MV-4-11 (cell line): ENCODE measurements around the gene PID1.
A peak's percentile ranks its signal among the peaks of the same experiment; 100 is the strongest.

Experiments used
- DNase-seq: peaks from one replicate; lab custom pipeline; 2025; lab: John Stamatoyannopoulos, UW

PID1 gene

DNA sequence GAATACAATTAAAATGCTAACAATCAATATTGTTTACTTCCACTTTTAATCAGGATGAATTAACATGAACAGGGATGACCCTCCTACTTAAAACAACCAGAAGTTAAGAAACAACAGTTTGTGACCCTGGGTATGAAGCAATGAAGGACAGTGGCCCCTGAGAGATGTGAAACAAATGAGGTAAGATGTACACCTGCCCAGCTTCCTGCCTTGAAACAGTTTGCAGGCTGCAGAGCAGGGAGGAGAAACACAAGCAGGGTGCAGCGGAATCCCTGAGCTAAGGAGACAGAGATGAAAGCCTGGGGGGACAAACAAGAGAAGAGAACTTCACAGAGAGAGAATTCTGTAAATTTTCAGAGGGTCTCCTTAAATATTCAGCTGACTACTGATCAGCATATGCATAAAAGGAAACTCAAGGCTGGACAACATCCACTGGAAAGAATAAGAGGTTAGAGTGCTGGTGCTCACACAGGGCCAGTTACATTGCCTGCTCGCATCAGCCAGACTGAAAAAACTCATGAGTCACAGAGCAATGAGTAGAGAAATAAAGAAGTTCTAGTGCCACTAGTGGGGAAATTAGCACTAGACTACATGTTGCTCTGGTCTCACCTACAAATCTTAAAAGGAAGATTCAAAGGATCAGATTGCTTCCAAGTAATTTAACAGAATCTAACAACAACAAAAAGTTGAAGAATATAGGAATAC is 106.4 kb downstream of the PID1 start:
- no peak for DNase-seq

GRCh38 chr2:229163893-229164292 is 107.2 kb downstream of the PID1 start:
- no peak for DNase-seq

DNA sequence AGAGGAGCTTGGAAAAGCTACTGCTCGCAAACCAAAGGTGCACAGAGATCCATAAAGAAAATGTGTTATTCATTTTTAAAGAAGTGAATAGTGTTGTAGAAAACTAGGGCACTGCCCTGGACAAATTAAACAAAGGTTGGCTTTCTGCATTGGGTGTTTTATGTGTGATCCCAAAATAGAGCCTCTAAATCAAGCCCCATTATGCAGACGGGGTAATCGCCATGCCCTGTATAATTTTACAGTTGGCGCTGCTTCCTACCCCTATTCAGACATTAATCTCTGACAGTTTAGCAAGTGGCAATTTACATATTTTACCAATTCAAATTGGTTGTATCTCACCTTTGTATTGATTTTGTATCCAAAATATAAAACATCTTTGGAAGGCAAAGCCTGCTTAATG is 109.1 kb downstream of the PID1 start:
- DNase-seq, result no peak

DNA sequence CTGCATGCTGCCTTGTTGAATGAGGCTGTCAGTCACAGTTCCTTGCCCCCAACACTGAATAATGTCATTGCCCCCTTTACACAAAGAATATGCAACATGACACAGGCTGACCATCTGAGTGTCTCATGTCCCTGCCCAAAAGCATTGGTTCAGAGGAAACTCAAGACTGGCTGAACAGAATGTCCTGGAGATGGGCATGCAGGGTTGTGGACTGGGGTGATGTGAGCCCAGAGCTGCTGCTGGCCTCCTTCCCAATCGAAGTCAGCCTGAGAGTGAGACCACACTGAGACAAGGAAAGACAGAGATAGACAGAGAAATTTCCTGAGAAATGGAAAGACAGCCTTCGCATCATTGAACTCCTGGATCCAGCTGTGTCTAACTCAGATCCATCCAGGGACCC is 110.1 kb downstream of the PID1 start:
- DNase-seq, result no peak

- DNase-seq, result no peak
Observed at GRCh38 chr2:229160180-229160579, 110.9 kb downstream of the PID1 start.

- no peak for DNase-seq
Observed at GRCh38 chr2:229159405-229159804, 111.7 kb downstream of the PID1 start.

- no peak for DNase-seq
Observed at GRCh38 chr2:229154381-229154780, 116.7 kb downstream of the PID1 start.

DNA sequence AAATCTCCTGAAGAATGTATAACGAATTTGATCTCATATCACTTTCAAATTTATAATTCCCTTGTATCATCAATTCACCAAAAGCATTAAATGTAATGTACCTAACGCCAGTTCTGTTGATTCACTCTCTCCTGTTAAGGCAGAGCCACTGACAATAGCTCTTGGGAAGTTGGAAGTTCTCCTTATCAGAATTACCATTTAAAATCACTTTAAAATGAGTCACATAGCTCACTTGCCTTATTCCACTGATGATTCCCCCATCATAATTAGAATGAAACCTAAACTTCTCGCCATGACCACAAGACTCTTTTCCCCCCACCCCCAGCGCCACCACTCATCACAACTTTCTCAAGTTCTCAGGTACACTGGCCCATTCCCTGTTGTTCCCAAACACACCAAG is 117.1 kb downstream of the PID1 start:
- DNase-seq, result no peak

DNA sequence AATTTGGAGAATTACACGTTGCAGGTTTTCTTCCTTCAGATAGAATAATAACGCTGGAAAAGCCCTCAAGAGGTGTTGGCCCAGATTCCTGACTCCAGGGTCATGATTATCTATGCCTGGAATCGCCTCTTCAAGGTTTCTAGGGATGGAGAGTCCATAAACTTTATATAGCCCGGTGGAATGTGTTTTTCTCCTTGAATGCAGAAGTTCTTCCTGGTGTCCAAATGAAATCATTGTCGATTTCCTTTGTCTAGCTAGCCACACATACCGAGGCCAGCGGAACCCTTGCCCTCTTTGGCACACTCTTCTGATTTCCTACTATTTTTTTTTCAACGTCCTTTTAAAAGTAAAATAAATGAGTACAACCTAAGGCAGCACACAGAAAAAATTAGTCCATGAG is 117.8 kb downstream of the PID1 start:
- no peak for DNase-seq

GRCh38 chr2:229152674-229153073 is 118.4 kb downstream of the PID1 start:
- DNase-seq, result no peak

DNA sequence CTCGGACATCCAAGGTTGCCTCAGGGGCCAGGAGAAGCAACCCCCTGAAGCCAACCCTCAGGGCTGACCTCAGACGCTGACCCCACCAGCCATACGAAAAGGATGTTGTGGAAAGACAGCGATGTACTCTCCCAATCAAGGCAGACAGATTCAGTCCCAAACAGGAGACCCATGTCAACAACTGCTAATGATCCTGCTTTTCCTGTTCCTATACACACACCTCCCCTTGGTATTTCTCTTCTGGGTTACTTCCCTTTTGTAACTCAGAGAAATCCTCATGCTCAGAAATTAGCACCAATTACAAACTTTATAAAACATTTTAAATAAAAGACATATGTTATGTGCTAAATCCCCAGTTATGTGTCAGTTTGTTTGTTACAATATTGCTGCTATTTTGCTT is 120.8 kb downstream of the PID1 start:
- no peak for DNase-seq

DNA sequence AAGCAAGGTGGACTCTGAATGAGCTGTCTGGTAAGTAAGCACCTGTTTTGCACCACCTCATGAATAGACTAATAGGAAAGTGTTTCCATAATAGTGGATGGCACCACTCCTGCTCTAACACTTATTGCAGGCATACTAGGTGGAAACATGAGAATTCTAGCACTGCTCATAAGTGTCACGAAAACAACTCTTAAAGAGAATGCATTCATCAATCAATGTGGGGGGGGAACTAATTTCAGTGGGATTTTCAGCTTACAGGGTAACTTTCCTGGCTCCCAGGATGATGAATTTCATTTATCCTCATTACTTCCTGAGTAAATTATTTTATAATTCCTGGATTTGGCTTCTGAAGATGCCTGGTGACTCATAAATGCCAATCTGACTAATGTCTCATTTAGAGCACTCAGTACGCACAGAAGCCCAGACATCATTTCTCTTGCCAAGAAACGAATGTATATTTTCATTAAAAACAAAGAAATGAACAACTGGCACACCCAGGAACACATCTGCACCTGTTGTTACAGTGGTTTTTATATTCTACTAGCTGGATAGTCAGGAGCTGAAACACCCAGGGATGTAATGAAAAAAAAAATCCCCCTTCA is 129.6 kb downstream of the PID1 start:
- DNase-seq, result no peak

DNA sequence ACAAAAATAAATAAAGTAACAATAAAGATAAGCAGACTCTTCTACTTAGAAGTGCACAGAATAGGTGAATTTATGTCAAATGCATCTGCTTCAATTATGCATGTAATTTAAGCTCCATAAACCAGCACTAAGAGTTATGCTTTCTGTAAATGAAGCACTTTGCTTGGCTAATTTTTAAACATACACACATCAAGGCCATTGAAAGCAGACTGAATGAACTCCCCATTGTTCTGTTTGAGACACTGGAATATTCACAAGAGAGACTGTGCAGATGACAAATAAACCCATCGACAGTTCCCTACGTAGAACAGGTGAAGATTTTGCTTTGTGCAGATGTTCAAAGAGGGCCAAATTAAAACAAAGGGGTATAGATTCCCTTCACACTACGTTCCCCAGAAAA is 133.4 kb downstream of the PID1 start:
- DNase-seq, result no peak

- no peak for DNase-seq
Observed at GRCh38 chr2:229137066-229137465, 134.0 kb downstream of the PID1 start.

- peak; percentile 29 for DNase-seq
Observed at GRCh38 chr2:229133155-229133772, 137.8 kb downstream of the PID1 start.

DNA sequence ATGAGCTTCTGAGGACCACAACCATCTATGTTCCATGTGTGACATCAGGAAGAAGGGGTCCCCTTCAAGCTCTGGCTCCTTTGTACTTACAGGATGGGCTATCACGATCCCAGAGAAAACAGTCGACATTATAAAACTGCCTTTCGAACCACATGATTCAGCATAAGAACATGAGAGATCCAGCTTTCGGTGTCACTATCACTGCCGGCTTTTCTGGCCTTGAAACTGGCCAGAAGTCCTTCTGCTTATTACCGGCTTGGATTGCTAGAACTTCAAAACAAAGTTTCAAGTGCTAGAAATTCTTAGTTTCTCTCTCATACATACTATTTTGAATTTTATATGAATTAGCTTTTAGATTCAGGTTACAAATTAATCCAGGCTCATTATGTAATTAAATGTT is 138.9 kb downstream of the PID1 start:
- no peak for DNase-seq

- DNase-seq, result no peak
Observed at GRCh38 chr2:229130522-229130921, 140.6 kb downstream of the PID1 start.

DNA sequence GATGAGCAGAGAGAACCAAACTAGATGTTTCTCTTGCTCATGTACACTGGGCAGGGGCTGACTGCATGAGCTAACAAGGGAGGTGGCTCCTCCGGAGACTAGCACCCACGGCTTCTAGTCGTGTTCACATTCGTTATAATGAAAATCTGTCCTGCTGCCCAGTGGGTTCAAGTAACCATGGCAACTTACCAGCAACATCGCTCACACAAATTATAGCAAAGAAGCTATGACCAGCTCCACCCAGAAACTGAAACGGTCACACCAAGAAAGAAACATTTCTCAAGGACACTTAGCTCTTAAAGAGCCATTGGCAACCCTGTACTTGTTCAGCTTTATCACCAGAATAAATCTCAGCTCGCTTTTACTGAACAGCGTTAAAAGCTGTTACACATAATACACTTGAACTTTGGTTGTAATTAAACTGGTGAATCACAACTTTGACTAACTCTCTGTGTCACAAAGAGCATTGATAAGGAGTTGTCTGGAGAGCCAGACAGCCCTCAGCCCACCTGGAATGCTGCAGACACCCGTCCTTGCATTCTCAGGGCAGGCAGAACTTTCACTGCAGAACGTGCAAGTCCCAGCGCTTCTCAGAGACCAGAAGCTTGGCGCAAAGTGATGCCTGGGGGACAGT is 141.2 kb downstream of the PID1 start:
- no peak for DNase-seq

- no peak for DNase-seq
Observed at GRCh38 chr2:229127471-229127870, 143.6 kb downstream of the PID1 start.

- DNase-seq, result no peak
Observed at GRCh38 chr2:229126066-229126465, 145.0 kb downstream of the PID1 start.

- DNase-seq, result no peak
Observed at GRCh38 chr2:229124136-229124535, 147.0 kb downstream of the PID1 start.

GRCh38 chr2:229118927-229119326 is 152.2 kb downstream of the PID1 start:
- DNase-seq, result no peak

DNA sequence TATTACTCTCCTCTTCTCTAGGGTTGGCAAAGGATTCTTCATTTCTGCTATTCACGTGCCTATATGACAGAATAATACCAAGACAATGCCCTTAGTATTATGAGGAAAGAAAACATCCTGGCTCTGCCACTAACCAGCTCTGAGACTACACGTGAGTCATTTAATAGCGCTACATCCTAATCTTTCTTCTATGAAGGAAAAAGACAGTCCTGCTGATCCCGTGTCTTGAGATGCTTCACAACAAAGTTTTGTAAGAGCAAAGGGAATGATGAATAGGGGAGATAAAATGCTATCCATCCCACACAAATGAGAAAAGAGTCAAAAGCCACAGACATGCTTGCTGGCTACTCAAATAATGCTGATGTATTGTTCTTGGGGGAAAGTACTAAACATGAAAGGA is 152.8 kb downstream of the PID1 start:
- no peak for DNase-seq
